Stimulated activated CD8-positive, alpha-beta memory T cell treated with anti-CD3 and anti-CD28 coated beads, Interleukin-2, amount 100 ng/mL, for 1 hour (primary cell): Measurements from ENCODE around the gene PLEKHD1.

ENCODE experiments used
- DNase-seq, 2 donors: peaks; one replicate each; pipeline ENCODE4 v3.0.0-alpha.2; 2020; ENCODE audit warnings: low read depth in 2 of 2

PLEKHD1 gene

GRCh38 chr14:69518289-69519101, 34.0 kb downstream of the PLEKHD1 start:
- no peak for DNase-seq

DNA sequence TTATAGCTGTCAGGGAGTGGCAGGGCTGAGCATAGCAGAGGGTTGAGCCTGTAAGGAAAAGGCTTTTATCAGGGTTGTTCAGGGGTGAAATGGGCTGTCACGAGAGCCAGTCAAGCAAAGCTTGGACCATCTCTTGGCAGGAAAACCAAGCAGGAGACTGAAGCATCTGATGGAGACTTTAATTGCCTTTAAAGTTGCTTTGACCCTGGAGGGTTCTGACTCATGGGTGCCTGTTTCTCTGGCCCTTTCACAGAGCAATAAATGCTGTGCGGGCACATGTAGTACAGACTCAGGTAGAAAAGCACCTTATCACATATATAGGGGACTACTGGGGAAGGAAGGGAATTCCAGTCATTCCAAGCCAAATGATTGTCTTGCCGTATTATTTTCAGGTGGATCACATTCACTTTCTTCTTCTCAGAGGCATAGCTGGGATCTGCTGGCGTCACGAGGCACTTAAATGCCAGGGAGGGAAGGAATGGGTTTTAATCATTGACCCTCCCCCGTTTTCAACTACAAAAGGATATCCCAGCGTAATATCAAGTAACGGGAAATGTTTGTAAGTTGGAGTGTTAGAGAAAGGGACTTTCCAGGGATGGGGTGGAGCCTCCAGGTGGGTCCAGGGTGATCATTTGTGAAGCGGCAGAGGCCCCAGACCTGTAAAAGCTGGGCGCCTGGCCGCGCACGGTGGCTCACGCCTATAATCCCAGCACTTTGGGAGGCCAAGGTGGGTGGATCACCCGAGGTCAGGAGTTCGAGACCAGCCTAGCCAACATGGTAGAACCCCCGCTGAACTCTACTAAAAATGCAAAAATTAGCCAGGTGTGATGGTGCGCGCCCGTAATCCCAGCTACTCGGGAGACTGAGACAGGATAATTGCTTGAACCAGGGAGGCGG, 34.9 kb downstream of the PLEKHD1 start:
- DNase-seq, result no peak

DNA sequence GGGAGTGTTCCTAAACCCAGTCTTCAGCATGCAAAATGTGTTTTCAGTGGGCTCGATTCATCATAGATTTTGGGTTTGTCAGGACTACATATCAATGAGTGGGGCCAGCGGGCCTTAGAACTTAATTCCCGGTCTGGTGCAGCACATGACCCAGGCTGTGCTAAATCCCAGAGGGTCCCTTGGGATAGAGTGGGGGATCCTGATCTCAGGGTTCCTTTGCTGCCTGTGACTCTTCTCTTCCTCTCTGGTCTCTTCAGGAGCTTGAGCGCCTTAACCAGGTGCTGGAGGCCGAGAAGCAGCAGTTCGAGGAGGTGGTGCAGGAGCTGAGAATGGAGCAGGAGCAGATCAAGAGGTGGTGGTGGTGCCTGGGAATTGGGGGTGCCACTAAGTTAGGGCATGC, 37.5 kb downstream of the PLEKHD1 start:
- DNase-seq, result no peak

DNA sequence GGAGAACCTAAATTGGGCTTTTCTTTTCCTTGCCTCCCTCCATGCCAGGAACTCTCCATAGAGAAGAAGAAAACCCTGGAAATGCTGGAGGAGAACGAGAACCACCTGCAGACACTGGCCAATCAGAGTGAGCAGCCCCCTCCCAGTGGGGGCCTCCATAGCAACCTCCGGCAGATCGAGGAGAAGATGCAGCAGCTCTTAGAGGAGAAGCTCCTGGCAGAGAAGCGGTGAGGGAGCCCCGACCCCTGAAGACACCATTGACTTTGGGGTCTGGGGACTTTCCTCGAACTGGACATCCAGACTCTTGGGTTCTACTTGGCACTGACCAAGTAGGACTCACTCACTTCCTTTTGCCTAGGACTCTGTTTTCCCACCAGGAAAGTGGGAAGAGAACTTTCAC, 41.4 kb downstream of the PLEKHD1 start:
- no peak for DNase-seq

- no peak for DNase-seq
These were observed 43.1 kb downstream of the PLEKHD1 start for GRCh38 chr14:69527635-69528034.

DNA sequence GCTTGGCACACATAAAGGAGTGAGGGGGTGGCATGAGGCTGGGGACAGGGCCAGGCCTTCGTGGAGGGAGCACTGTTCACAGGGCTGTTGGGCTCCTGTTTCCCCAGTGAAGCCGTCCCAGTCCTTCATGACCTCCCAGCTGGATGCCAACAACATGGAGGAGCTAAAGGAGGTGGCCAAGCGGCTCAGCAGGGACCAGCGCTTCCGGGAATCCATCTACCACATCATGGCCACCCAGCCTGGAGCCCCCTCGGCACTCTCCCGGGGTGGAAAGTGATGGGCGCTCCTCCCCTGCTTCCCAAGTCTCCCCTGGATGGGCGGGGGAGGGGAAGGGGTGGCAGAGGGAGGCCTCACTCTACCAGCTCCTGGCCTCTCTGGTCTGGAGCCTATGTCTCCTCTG, 43.6 kb downstream of the PLEKHD1 start:
- DNase-seq, result no peak

DNA sequence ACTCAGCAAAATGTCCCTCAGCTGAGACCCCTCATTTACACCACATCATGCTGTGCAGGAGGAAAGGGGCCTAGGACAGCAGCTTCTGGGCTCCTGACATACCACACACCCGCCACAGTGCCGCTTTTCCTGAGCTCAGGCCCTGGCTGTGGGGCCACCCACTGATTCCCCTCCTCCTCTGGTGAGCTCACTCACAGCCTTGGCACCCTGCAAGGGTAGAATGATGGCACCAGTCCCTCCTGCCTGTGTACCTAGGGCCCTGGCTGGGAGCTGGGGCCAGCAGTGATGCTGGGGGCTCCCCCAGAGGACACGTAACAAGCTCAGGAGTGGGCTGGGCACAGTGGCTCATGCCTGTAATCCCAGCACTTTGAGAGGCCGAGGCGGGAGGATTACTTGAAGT, 44.4 kb downstream of the PLEKHD1 start:
- no peak for DNase-seq

DNA sequence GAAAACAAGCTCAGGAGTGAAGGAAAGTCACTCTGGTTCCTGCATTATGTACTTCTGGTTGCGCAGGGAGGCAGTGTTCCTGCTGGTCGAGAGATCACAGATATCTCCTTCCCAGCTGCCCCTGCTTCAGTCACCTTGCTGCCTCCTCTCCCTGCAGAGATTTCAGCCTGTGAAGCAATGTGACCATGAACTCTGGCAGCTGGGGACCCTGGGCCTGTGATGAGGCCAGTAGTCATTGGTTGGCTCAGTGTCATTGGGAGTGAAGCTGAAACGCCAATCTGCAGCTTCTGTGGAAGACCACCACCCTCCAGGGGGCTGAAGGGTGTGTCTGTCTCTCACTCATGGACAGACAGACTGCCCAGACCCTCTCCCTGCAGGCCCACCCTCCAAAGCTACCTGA, 45.0 kb downstream of the PLEKHD1 start:
- DNase-seq, result no peak

GRCh38 chr14:69530095-69530494, 45.6 kb downstream of the PLEKHD1 start:
- DNase-seq, result no peak

- no peak for DNase-seq
These were observed 46.6 kb downstream of the PLEKHD1 start for GRCh38 chr14:69531135-69531534.

DNA sequence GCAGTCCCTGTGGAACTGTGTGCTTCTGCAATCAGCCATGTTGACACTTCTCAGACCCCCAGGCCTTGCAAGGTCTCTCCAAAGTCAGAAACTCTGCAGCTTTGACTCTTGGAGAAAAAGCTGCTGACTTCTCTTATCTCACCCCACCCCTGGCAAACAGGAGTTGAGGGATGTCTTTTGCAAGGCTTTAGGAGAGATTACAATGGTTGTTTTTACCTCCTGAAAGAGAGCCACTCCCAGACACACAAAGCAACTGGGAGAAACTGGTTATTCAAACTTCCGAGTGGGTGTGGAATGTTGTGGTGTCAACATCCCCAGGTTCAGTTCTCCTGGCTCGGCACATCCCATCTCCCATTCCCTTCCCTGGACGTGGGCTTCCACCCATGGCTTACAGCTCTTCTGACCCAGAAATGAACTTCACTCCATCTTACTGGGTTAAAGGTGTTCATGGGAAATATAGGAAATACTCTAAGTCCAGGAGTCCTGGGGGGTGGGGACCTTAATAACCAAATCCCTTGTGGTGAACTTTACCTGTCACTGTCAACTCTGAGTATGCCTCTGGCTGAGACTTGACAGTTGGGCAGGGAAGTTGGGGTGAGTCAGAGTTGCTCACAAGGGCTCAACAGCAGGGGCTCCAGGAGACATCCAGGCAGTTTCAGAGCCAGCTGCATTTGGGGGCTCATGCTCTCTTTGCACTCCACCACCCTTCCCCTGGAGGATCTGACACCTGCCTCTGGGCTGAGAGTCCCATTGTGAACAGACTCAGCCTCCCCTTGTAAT, 48.2 kb downstream of the PLEKHD1 start:
- DNase-seq, result no peak

- DNase-seq, result no peak
These were observed 50.8 kb downstream of the PLEKHD1 start for GRCh38 chr14:69535230-69535848.

GRCh38 chr14:69536971-69537370, 52.4 kb downstream of the PLEKHD1 start:
- DNase-seq, result no peak

DNA sequence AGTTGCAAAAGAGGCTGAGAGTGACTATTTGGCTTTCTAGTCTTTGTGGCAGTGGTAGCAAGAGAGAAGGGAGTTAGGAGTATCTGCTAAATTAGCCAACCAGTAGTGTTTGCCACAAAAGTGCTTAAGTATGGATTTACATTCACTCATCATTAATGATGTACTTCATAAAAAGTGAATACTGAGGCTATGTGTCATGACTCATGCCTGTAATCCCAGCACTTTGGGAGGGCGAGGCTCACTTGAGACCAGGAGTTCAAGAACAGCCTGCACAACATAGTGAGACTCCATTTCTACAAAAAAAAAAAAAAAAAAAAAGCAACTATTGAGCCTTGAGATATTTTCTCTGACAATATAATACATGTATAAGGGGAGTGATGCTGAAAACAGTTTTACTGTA, 53.4 kb downstream of the PLEKHD1 start:
- DNase-seq, result no peak

DNA sequence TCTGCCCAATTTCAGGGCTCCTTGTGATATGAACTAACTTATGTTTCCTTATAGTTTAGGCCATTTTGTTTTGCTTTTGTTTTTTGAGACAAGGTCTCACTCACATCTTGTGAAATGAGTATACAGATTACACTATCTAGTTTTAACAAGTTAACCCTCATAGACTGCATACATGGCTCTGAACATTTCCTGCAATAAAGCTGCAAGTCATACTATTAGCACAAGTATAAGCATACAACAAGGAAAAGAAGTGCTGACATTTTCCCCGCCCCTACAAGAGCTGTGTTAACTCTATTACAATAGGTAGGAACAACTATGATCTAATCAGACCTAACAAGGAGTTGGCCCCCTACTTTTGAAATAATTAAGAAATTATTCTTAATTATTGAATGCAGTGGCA, 54.2 kb downstream of the PLEKHD1 start:
- DNase-seq, result no peak

GRCh38 chr14:69539631-69540410, 55.3 kb downstream of the PLEKHD1 start:
- DNase-seq, result no peak

- DNase-seq, result no peak
These were observed 56.3 kb downstream of the PLEKHD1 start for GRCh38 chr14:69540654-69541335.

DNA sequence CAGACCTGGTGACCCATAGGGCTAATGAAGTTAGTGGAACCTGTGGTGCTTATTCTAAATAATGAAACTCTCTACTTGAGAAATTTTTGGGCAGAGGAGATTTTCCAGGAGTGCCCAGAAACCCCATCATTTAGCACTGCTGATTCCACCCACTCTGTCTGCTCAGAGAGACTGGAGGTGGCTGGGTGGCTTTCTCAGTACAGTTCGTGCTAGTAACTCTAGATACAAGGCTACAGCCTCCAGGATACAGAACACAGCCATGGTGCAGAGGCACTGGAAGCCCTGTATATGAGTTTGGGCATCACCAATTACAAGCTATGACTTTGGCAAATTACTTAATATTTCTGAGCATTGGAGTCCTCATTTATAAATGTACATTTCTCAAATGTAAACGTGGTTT, 57.8 kb downstream of the PLEKHD1 start:
- DNase-seq, result no peak

GRCh38 chr14:69543341-69544115, 59.0 kb downstream of the PLEKHD1 start:
- DNase-seq, result peak in 1 of 2 donors; percentile 4
